Peyer's patch (tissue), 4 donors: ENCODE results near the gene STAT5B. TPM values are rescaled to one million over a fixed set of nuclear protein-coding genes. Genes with fewer than 3 reads are reported as not detected.

ENCODE experiments used
- DNase-seq, 3 donors: peaks; one replicate each; pipeline ENCODE4 v3.0.0-alpha.2; 2017 to 2019
- H3K27ac ChIP-seq, 4 donors: fragments of 200-600 bp; sonication (generic); one replicate each; pipeline ENCODE4 v1.5.1; 2016 to 2019
- H3K27me3 ChIP-seq, 2 donors: fragments of 200-600 bp; sonication (generic); one replicate each; pipeline ENCODE4 v1.5.1; 2019
- H3K36me3 ChIP-seq, 3 donors: fragments of 200-600 bp; sonication (generic); one replicate each; pipeline ENCODE4 v1.5.1; 2016 to 2019
- H3K4me1 ChIP-seq, 4 donors: fragments of 200-600 bp; sonication (generic); one replicate each; pipeline ENCODE4 v1.5.1; 2016 to 2019
- H3K4me3 ChIP-seq, 4 donors: fragments of 200-600 bp; sonication (generic); 1 replicate in 3 of 4; 2 replicates in 1 of 4; pipeline ENCODE4 v1.5.1; 2016 to 2019; ENCODE audit warnings: mild to moderate bottlenecking in 1 of 4
- H3K9me3 ChIP-seq, 4 donors: fragments of 200-600 bp; sonication (generic); one replicate each; pipeline ENCODE4 v1.5.1; 2016 to 2019; ENCODE audit warnings: mild to moderate bottlenecking in 1 of 4
- CTCF ChIP-seq, 6 experiments: fragments of 450-650 bp in 4 of 6; fragments of 200-600 bp in 2 of 6; sonication (generic) in 1 of 6; IDR thresholded peaks; one replicate each; pipeline ENCODE4 v1.5.1; 2017 to 2019; ENCODE audit warnings: antibody characterized with exemption in 6 of 6, mild to moderate bottlenecking in 3 of 6, moderate library complexity in 1 of 6
- POLR2A ChIP-seq, 2 donors: fragments of 450-650 bp; IDR thresholded peaks; one replicate each; pipeline ENCODE4 v1.5.1; 2017; ENCODE audit warnings: antibody characterized with exemption in 2 of 2, mild to moderate bottlenecking in 2 of 2, moderate library complexity in 2 of 2
- total RNA-seq, 4 donors: library from RNA; depleted of rRNA; stranded (reverse); fragments of >200 nt; gene quantifications; one replicate each; pipeline ENCODE4 v1.1.0, GENCODE V29; 2016

The STAT5B gene
- total RNA-seq, 4 donors from 2014 or later: 36.3 to 128 (median 68.1) TPM

GRCh38 chr17:42165751-42166150 lies 110.4 kb downstream of the STAT5B start:
- TF ChIP-seq POLR2A (IDR thresholded peaks at IDR 0.05): no peak
- no peak for TF ChIP-seq CTCF (IDR thresholded peaks at IDR 0.05)
- no peak for DNase-seq
- Histone ChIP-seq H3K36me3 (no peaks in the 10 kb centered on the region), H3K9me3 (no peaks in the 10 kb centered on the region), H3K27ac (no peak overlapping the region), H3K4me3 (no peak overlapping the region), H3K4me1 (no peaks in the 10 kb centered on the region), H3K27me3 (no peaks in the 10 kb centered on the region)

GRCh38 chr17:42163696-42164407 lies 112.3 kb downstream of the STAT5B start:
- H3K36me3 ChIP-seq: no peaks in the 10 kb centered on the region
- no peak overlapping the region for H3K4me3 ChIP-seq
- H3K4me1 ChIP-seq: no peaks in the 10 kb centered on the region
- no peaks in the 10 kb centered on the region for H3K9me3 ChIP-seq
- no peaks in the 10 kb centered on the region for H3K27me3 ChIP-seq
- no peak for DNase-seq
- no peak for TF ChIP-seq CTCF (IDR thresholded peaks at IDR 0.05)
- TF ChIP-seq POLR2A (IDR thresholded peaks at IDR 0.05): no peak
- H3K27ac ChIP-seq: no peak overlapping the region

- Histone ChIP-seq H3K27ac (no peak overlapping the region), H3K4me1 (no peaks in the 10 kb centered on the region), H3K27me3 (no peaks in the 10 kb centered on the region), H3K36me3 (no peaks in the 10 kb centered on the region), H3K9me3 (no peaks in the 10 kb centered on the region), H3K4me3 (no peak overlapping the region)
- TF ChIP-seq CTCF (IDR thresholded peaks at IDR 0.05): peak in 3 of 6 experiments; percentile 21 to 33 (median 26)
- no peak for TF ChIP-seq POLR2A (IDR thresholded peaks at IDR 0.05)
- DNase-seq: no peak
These were observed 113.1 kb downstream of the STAT5B start for GRCh38 chr17:42163113-42163512.

GRCh38 chr17:42160531-42160910 lies 115.7 kb downstream of the STAT5B start:
- Histone ChIP-seq H3K27ac (no peak overlapping the region), H3K4me3 (no peak overlapping the region), H3K27me3 (no peaks in the 10 kb centered on the region), H3K36me3 (no peaks in the 10 kb centered on the region), H3K4me1 (no peaks in the 10 kb centered on the region), H3K9me3 (no peaks in the 10 kb centered on the region)
- TF ChIP-seq CTCF (IDR thresholded peaks at IDR 0.05) (no peak), POLR2A (IDR thresholded peaks at IDR 0.05) (no peak)
- DNase-seq: no peak

GRCh38 chr17:42159796-42160530 lies 116.2 kb downstream of the STAT5B start:
- no peak overlapping the region for H3K27ac ChIP-seq
- no peak for DNase-seq
- no peaks in the 10 kb centered on the region for H3K4me1 ChIP-seq
- no peaks in the 10 kb centered on the region for H3K36me3 ChIP-seq
- no peak for TF ChIP-seq CTCF (IDR thresholded peaks at IDR 0.05)
- TF ChIP-seq POLR2A (IDR thresholded peaks at IDR 0.05): no peak
- no peaks in the 10 kb centered on the region for H3K9me3 ChIP-seq
- H3K4me3 ChIP-seq: no peak overlapping the region
- H3K27me3 ChIP-seq: no peaks in the 10 kb centered on the region
